ENCODE data around the gene GPR78.

GPR78 gene

DNA sequence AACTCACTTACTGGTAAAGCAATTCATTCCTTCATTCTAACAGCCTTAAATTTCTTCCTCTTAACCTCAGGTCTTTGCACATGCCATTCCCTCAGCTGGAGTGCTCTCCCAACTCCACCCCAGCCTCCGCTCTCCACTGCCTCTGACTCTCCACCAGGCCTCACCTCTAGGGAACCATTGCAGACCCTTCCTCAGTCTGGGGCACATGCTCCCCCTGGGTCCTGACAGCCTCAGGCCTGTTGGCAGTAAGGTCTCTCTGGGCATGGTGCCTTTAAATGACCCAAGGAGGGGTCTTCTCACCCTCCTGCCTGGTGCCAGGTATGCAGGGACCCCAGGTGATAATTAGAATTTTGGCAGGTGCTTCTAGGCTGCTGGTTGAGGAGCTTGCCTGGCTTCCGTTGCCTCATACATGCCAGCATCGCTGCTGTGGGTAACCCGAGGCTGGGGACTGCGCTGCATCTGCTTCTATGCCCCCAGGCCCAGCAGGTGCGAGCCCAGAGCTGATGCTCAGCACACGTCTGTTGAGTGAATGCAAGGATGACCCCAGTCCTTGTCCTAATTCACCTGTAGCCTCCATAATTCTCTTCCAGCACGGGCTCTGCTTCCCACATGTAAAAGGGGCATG, 27.5 kb upstream of the GPR78 start:
- TF ChIP-seq GATA3 (IDR thresholded peaks at IDR 0.05; ENCODE audit: low read depth, low read length) (no peak), GATA2 (IDR thresholded peaks at IDR 0.05; ENCODE audit: low read depth, low read length) (no peak)

- TF ChIP-seq GATA2 (IDR thresholded peaks at IDR 0.05; ENCODE audit: low read depth, low read length) = no peak
- no peak for TF ChIP-seq GATA3 (IDR thresholded peaks at IDR 0.05; ENCODE audit: low read depth, low read length)
Measured at GRCh38 chr4:8553216-8553615, 27.0 kb upstream of the GPR78 start.

DNA sequence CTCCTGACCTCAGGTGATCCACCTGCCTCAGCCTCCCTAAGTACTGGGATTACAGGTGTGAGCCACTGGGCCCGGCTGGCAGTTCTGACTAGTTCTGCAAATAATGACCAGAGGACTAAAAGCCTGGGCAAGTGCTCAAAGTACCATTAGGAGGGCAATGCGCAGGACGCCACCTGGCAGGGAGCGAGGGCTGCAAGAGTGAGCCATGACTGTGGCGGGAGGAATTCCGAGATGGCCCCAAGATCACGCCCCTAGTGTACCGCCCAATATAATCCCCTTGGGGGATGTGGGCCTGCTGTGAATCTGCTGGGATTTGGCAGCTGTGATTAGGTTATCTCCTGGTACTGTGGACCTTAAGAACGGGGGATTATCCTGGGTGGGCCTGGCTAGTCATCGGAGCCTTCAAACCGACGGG, 26.2 kb upstream of the GPR78 start:
- TF ChIP-seq GATA3 (IDR thresholded peaks at IDR 0.05; ENCODE audit: low read depth, low read length) (no peak), GATA2 (IDR thresholded peaks at IDR 0.05; ENCODE audit: low read depth, low read length) (no peak)

DNA sequence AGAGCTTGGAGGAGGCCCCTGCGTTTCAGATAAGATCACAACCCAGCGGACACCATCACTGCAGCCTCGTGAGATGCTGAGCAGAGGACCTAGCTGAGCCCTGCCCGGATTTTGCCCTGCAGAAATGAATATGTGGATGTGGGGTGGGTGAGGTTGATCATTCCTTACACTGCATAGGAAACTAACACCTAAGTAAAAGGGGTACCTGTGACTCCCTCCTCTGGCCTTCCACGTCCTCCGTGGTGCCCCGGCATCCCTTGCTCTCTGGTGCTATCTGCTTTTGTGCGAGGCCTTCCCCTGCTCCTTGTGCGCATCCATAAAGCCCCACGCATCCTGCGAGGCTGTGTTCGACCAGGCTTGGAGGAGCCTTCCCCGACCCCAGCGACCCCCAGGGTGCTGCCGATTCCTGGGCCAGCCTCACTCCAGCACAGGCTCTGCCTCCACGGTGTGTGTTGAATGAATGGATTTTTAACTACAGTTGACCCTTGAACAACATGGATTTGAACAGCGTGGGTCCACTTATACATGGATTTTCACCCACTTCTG, 25.6 kb upstream of the GPR78 start:
- TF ChIP-seq GATA2 (IDR thresholded peaks at IDR 0.05; ENCODE audit: low read depth, low read length) (no peak), GATA3 (IDR thresholded peaks at IDR 0.05; ENCODE audit: low read depth, low read length) (no peak)

DNA sequence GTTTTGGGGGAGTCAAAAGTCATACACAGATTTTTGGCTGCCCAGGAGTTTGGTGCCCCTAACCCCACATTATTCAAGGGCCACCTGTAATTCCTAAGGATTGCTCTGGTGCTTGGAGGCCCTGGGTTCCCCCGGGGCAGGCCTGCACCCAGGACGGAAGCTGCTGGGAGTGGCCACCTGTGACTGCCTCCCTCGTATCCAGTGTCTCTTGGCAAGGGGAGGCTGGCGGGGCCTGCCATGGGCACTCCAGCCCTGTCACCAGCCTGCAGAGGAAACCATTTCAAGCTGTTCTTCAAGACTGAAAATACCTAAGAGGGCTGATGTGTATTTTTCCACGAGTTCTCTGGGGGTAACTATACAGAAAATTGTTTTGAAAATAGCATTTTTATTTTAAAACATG, 24.5 kb upstream of the GPR78 start:
- TF ChIP-seq GATA2 (IDR thresholded peaks at IDR 0.05; ENCODE audit: low read depth, low read length) = no peak
- TF ChIP-seq GATA3 (IDR thresholded peaks at IDR 0.05; ENCODE audit: low read depth, low read length) = no peak

GRCh38 chr4:8556341-8557150, 23.6 kb upstream of the GPR78 start:
- TF ChIP-seq GATA2 (IDR thresholded peaks at IDR 0.05; ENCODE audit: low read depth, low read length) = no peak
- no peak for TF ChIP-seq GATA3 (IDR thresholded peaks at IDR 0.05; ENCODE audit: low read depth, low read length)

DNA sequence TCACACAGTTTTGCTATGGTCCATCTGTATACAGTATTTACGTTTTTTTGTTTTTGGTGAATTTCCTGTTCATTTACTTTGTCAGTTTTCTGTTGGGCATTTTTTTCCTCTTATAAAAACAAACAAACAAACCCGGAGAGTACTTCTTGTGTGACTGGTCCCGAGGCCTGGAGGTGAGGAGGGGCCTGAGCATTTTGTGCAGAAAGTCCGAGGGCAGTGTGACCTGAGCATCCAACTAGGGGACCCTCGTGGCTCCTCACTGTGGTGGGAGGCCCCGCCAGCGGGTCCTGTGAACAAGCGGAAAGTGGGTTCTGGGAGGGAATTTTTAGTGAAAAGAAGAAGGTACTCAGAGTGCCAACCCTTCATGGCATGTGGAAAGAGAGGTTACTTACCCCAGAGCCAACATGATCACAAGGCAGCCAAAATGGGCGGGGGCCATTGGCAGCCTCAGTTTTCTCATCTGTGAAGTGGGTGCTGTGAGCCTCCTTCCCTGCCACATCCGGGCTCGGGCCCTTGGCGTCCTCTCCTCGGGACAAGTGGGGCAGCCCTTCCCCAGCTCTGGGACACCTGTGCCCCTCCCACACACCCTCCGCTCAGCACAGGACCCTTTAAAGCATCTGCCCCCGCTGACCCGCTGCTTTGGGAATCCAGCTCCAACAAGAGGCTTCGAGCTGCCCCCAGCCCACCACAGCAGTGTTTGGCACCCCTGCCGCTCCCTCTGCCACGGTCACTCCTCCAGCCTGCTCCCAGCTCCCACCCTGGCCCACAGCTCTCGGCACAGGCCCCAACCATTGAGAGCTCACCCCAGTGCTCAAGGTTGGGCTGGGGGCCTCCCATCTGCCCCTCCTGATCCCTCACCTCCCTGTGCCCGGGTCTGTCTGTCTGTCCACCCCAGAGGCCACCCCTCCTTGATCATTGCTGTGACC, 22.8 kb upstream of the GPR78 start:
- TF ChIP-seq GATA3 (IDR thresholded peaks at IDR 0.05; ENCODE audit: low read depth, low read length) = no peak
- no peak for TF ChIP-seq GATA2 (IDR thresholded peaks at IDR 0.05; ENCODE audit: low read depth, low read length)

- TF ChIP-seq GATA3 (IDR thresholded peaks at IDR 0.05; ENCODE audit: low read depth, low read length) = no peak
- TF ChIP-seq GATA2 (IDR thresholded peaks at IDR 0.05; ENCODE audit: low read depth, low read length) = no peak
Measured at GRCh38 chr4:8558080-8558960, 21.9 kb upstream of the GPR78 start.

- TF ChIP-seq GATA3 (IDR thresholded peaks at IDR 0.05; ENCODE audit: low read depth, low read length) = no peak
- TF ChIP-seq GATA2 (IDR thresholded peaks at IDR 0.05; ENCODE audit: low read depth, low read length) = no peak
Measured at GRCh38 chr4:8559011-8559410, 21.2 kb upstream of the GPR78 start.

GRCh38 chr4:8559524-8560264, 20.5 kb upstream of the GPR78 start:
- no peak for TF ChIP-seq GATA2 (IDR thresholded peaks at IDR 0.05; ENCODE audit: low read depth, low read length)
- no peak for TF ChIP-seq GATA3 (IDR thresholded peaks at IDR 0.05; ENCODE audit: low read depth, low read length)

- TF ChIP-seq GATA3 (IDR thresholded peaks at IDR 0.05; ENCODE audit: low read depth, low read length) (no peak), GATA2 (IDR thresholded peaks at IDR 0.05; ENCODE audit: low read depth, low read length) (no peak)
Measured at GRCh38 chr4:8560265-8561047, 19.7 kb upstream of the GPR78 start.

DNA sequence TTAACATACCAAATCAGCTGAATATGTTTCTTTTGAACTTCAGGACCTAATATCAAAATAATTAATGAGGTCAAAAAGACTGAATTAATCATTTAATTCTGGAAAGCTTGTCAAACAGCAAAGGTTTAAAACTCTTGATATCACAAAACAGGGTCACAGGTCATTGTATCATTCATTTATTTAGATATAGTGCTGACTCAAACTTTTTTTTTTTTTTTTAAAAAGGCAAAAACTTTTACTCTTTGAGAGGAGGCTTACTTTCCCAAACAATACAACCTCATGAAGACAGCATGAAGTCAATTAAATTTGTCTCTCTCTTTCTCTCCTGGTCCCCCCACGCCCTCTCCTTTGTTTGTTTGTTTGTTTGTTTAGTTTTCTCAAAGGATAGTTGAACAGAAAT, 15.6 kb upstream of the GPR78 start:
- TF ChIP-seq GATA3 (IDR thresholded peaks at IDR 0.05; ENCODE audit: low read depth, low read length) = no peak
- TF ChIP-seq GATA2 (IDR thresholded peaks at IDR 0.05; ENCODE audit: low read depth, low read length) = no peak
